IMR-90 (cell line): ENCODE measurements around the gene EVI2A. TPM values are rescaled to one million over a fixed set of nuclear protein-coding genes. Genes with fewer than 3 reads are reported as not detected.
"Not testable (repeated sequence)": the region's sequence is repeated elsewhere in the genome, so short reads cannot be mapped to it uniquely, and the experiment has no call there.

Experiments
- ATAC-seq: fragments of 200-7000 bp; cut with Tn5 transposase; 2 replicates; pipeline ENCODE4 v1.9.1; 2020; ENCODE audit warnings: low read depth, mild to moderate bottlenecking, moderate library complexity
- BruUV-seq: library from RNA; stranded (reverse); fragments of 400-500 nt; replicated peaks from 2 replicates; lab custom pipeline; 2021; lab: Mats Ljungman, UMichigan
- CTCF ChIA-PET: fragments of 300-600 bp; formaldehyde crosslinking; extraction: SDS; loops from one replicate; lab custom pipeline; 2021; ENCODE audit warnings: antibody characterized with exemption; lab: Yijun Ruan, JAX
- POLR2A ChIA-PET: fragments of 300-600 bp; sonication (Branson Sonifier 250); formaldehyde crosslinking; loops from one replicate; lab custom pipeline; 2022; ENCODE audit warnings: antibody characterized with exemption; ENCODE audit not compliant: unreplicated experiment; lab: Charles Lee
- DNase-seq: peaks from one replicate; pipeline ENCODE4 v3.0.0; 2013
- H2AFZ ChIP-seq: replicated peaks from 2 replicates; pipeline ENCODE3; 2013; ENCODE audit warnings: low read length, mild to moderate bottlenecking; ENCODE audit not compliant: poor library complexity
- H2AK5ac ChIP-seq: 2 replicates; pipeline ENCODE4 v1.6.1; 2013; ENCODE audit warnings: low read depth, low read length, inconsistent platforms
- H2AK9ac ChIP-seq: replicated peaks from 2 replicates; pipeline ENCODE3; 2013; ENCODE audit warnings: mild to moderate bottlenecking, low read depth, low read length, moderate library complexity; ENCODE audit not compliant: poor library complexity
- H2BK120ac ChIP-seq: 2 replicates; pipeline ENCODE4 v1.6.1; 2013; ENCODE audit warnings: low read depth, low read length, inconsistent platforms
- H2BK15ac ChIP-seq: 3 replicates; pipeline ENCODE4 v1.6.1; 2013; ENCODE audit warnings: low read depth, low read length, inconsistent platforms
- H2BK20ac ChIP-seq: 2 replicates; pipeline ENCODE4 v1.6.1; 2013; ENCODE audit warnings: low read depth, mild to moderate bottlenecking, inconsistent platforms, low read length, moderate library complexity
- H2BK5ac ChIP-seq: 2 replicates; pipeline ENCODE4 v1.6.1; 2013; ENCODE audit warnings: mild to moderate bottlenecking, low read depth, low read length, inconsistent platforms; ENCODE audit not compliant: poor library complexity, severe bottlenecking
- H3K14ac ChIP-seq: replicated peaks from 2 replicates; pipeline ENCODE4 v1.6.1; 2013; ENCODE audit warnings: low read depth, low read length, inconsistent platforms
- H3K18ac ChIP-seq: 2 replicates; pipeline ENCODE4 v1.6.1; 2013; ENCODE audit warnings: low read depth, low read length, control low read depth
- H3K23ac ChIP-seq: 2 replicates; pipeline ENCODE4 v1.6.1; 2013; ENCODE audit warnings: low read depth, low read length, inconsistent platforms
- H3K27ac ChIP-seq: 2 replicates; pipeline ENCODE4 v1.5.1; 2013; ENCODE audit warnings: mild to moderate bottlenecking, control low read depth, low read length; ENCODE audit not compliant: insufficient read depth
- H3K27me3 ChIP-seq: 2 replicates; pipeline ENCODE4 v1.6.1; 2013; ENCODE audit warnings: low read length; ENCODE audit not compliant: control insufficient read depth, insufficient read depth
- H3K36me3 ChIP-seq: 2 replicates; pipeline ENCODE4 v1.6.1; 2013; ENCODE audit warnings: low read length, mixed read lengths; ENCODE audit not compliant: control insufficient read depth, insufficient read depth
- H3K4ac ChIP-seq: 2 replicates; pipeline ENCODE4 v1.6.1; 2013; ENCODE audit warnings: low read depth, low read length, inconsistent platforms
- H3K4me1 ChIP-seq: 2 replicates; pipeline ENCODE4 v1.6.1; 2013; ENCODE audit warnings: low read length, mixed read lengths; ENCODE audit not compliant: control insufficient read depth, insufficient read depth
- H3K4me2 ChIP-seq: 2 replicates; pipeline ENCODE4 v1.6.1; 2013; ENCODE audit warnings: low read depth, mild to moderate bottlenecking, control low read depth, low read length, moderate library complexity
- H3K4me3 ChIP-seq: 2 replicates; pipeline ENCODE4 v1.5.1; 2013; ENCODE audit warnings: low read depth, mild to moderate bottlenecking, control low read depth, low read length, moderate library complexity; ENCODE audit not compliant: insufficient read depth
- H3K56ac ChIP-seq: 2 replicates; pipeline ENCODE4 v1.6.1; 2013; ENCODE audit warnings: low read length, inconsistent platforms; ENCODE audit not compliant: insufficient read depth; ENCODE audit errors: extremely low read depth
- H3K79me1 ChIP-seq, 2 experiments: 2 replicates each; pipeline ENCODE4 v1.6.1; 2013; ENCODE audit warnings: low read length in 2 of 2, inconsistent platforms in 1 of 2, low read depth in 1 of 2
- H3K9ac ChIP-seq: 2 replicates; pipeline ENCODE4 v1.6.1; 2013; ENCODE audit warnings: low read depth, low read length, control low read depth
- H3K9me1 ChIP-seq: 2 replicates; pipeline ENCODE4 v1.6.1; 2013; ENCODE audit warnings: low read length, inconsistent platforms; ENCODE audit not compliant: insufficient read depth
- H3K9me3 ChIP-seq: 2 replicates; pipeline ENCODE4 v1.6.1; 2013; ENCODE audit warnings: low read length; ENCODE audit not compliant: control insufficient read depth, insufficient read depth
- H4K20me1 ChIP-seq: 2 replicates; pipeline ENCODE4 v1.6.1; 2013; ENCODE audit warnings: low read length, inconsistent platforms; ENCODE audit not compliant: insufficient read depth
- H4K5ac ChIP-seq: 2 replicates; pipeline ENCODE4 v1.6.1; 2013; ENCODE audit warnings: mild to moderate bottlenecking, low read depth, low read length, control low read depth
- H4K8ac ChIP-seq, 2 experiments: 2 replicates each; pipeline ENCODE4 v1.6.1; 2013; ENCODE audit warnings: low read depth in 2 of 2, low read length in 2 of 2, control low read depth in 1 of 2, inconsistent platforms in 1 of 2
- H4K91ac ChIP-seq: 2 replicates; pipeline ENCODE4 v1.6.1; 2013; ENCODE audit warnings: low read depth, low read length, inconsistent platforms; ENCODE audit not compliant: insufficient read depth
- CEBPB ChIP-seq: IDR thresholded peaks from 2 replicates; pipeline ENCODE4 v1.6.1; 2012; ENCODE audit warnings: low read depth, low read length, improper control_type of control experiment
- CHD1 ChIP-seq: IDR thresholded peaks from 2 replicates; pipeline ENCODE4 v1.6.1; 2012; ENCODE audit warnings: low read depth, low read length, improper control_type of control experiment
- RFX5 ChIP-seq: IDR thresholded peaks from 2 replicates; pipeline ENCODE4 v1.8.0; 2012; ENCODE audit warnings: low read depth, mild to moderate bottlenecking, low read length, moderate library complexity
- WGBS, 2 experiments: methylation state at CpG; one replicate each; pipeline versions ENCODE4 v1.1.5 to v1.1.7; 2013; ENCODE audit warnings: missing lambda C conversion rate in 2 of 2; ENCODE audit not compliant: insufficient read length in 1 of 2; ENCODE audit errors: extremely low coverage in 2 of 2; 5-methylcytosine and 5-hydroxymethylcytosine counted together
- dilution Hi-C: fragments of 300-500 bp; cut with HindIII; formaldehyde crosslinking; loops from one replicate; pipeline ENCODE4 v1.14.3; 2018; ENCODE audit warnings: low sequenced_read_pairs; ENCODE audit not compliant: unreplicated experiment
- in situ Hi-C: fragments of 300-500 bp; cut with MboI; formaldehyde crosslinking; loops from 3 replicates; pipeline ENCODE4 v1.14.3; 2019; ENCODE audit warnings: low sequenced_read_pairs, inconsistent platforms, mixed read lengths
- intact Hi-C: fragments of 100-400 bp; cut with micrococcal nuclease; formaldehyde crosslinking; loops from 2 replicates; pipeline ENCODE4 v1.10.0; 2022
- polyA plus RNA-seq, 3 experiments: library from polyadenylated mRNA; depleted of rRNA; stranded (reverse); fragments of >200 nt; gene quantifications; 2 replicates each; pipeline ENCODE4 v1.2.3, GENCODE V29; 2012; ENCODE audit warnings: low replicate concordance in 1 of 3
- total RNA-seq: library from RNA; depleted of rRNA; stranded (reverse); fragments of >200 nt; gene quantifications from 2 replicates; pipeline ENCODE4 v1.2.3, GENCODE V29; 2012

Gene EVI2A
- total and polyA plus RNA-seq, 2 of the 4 experiments (the other 2 are of a cell fraction) = 0.50 to 0.90 TPM

DNA sequence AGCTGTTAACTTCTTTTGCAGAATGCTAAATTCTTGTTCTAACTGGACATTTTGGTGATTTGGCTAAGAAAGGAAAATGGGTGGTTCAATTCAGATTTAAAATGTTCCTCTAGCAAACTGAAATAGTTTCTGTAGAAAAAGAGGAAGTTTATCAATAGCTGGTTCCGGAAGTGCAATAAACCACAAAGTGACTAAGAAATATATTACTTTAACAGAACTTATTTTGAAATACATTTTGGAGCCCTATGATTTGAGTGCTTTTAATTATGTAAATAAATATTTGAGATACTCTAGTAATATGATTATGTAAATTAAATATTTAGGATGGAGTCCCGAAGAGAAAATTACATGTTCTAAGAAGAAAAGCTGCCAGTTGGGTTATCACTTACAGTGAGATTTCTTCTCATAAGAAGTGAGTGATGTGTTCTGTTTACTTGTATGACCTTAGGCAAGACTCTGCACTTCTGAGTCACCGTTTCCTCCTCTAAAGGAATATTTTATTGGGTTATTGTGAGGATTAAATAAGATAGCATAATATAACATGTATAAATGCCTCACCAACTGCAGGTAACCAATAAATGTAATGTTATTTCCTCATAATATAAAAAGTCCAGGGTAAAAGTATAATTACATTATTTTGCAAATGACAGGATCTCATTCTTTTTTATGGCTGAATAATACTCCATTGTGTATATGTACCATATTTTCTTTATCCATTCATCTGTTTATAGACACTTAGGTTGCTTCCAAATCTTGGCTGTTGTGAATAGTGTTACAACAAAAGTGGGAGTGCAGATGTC, 7.2 kb downstream of the EVI2A start, which contains the start of gene EVI2B:
TSS of gene EVI2B (minus strand) at position 73 of the 800 bp plus-strand sequence. CDS start 8,445 bp downstream, outside the sequence.
- Histone ChIP-seq H4K8ac (peak within 1 kb of the TSS in 1 of 2 experiments; percentile 16; a peak in 1 of 4 replicates), H3K4ac (no peak within 1 kb of the TSS; the same call in 1 of the 2 replicates), H3K4me1 (peaks cover 2% of the 10 kb centered on the region; the same call in 1 of the 2 replicates), H4K5ac (no peak within 1 kb of the TSS), H3K36me3 (no peaks in the 10 kb centered on the region; the same call in 1 of the 2 replicates), H3K9ac (no peak within 1 kb of the TSS), H3K27me3 (no peaks in the 10 kb centered on the region), H3K9me1 (no peaks in the 10 kb centered on the region; the same call in 1 of the 2 replicates), H3K4me3 (no peak within 1 kb of the TSS), H2BK15ac (peak within 1 kb of the TSS; percentile 9; the same call in 1 of the 3 replicates), H2BK5ac (no peak within 1 kb of the TSS), H2AK5ac (0 out of 2 replicates have a peak within 1 kb of the TSS, but pooled peaks have one; percentile 28), H3K56ac (no peak within 1 kb of the TSS), H3K4me2 (peak within 1 kb of the TSS; percentile 65; the same call in 1 of the 2 replicates), H3K9me3 (no peaks in the 10 kb centered on the region), H3K27ac (no peak within 1 kb of the TSS), H4K20me1 (no peaks in the 10 kb centered on the region; the same call in 1 of the 2 replicates), H2AFZ (no peak within 1 kb of the TSS), H2BK120ac (no peak within 1 kb of the TSS), H3K79me1 (peaks cover 5 to 32% of the 10 kb centered on the region in 2 experiments; a peak in 3 of 4 replicates), H3K23ac (no peak within 1 kb of the TSS; the same call in 1 of the 2 replicates), H4K91ac (no peak within 1 kb of the TSS), H2BK20ac (peak within 1 kb of the TSS; percentile 45; the same call in 1 of the 2 replicates), H3K14ac (0 out of 2 replicates have a peak within 1 kb of the TSS, but pooled peaks have one; percentile 21), H2AK9ac (no peak within 1 kb of the TSS), H3K18ac (no peak within 1 kb of the TSS)
- in situ Hi-C loops = no loop called here
- CTCF ChIA-PET = no interaction called here
- dilution Hi-C loops = no loop called here
- WGBS, 2 experiments = no CpG with 5 or more reads among the region's 3 CpGs
- DNase-seq (peak; percentile 64), ATAC-seq (peak; percentile 62)
- intact Hi-C loops = no loop called here
- TF ChIP-seq RFX5 (no peak), CHD1 (no peak), CEBPB (peak; percentile 77; the same call in 1 of the 2 replicates)
- BruUV-seq = no TSS peak
- POLR2A ChIA-PET = no interaction called here

DNA sequence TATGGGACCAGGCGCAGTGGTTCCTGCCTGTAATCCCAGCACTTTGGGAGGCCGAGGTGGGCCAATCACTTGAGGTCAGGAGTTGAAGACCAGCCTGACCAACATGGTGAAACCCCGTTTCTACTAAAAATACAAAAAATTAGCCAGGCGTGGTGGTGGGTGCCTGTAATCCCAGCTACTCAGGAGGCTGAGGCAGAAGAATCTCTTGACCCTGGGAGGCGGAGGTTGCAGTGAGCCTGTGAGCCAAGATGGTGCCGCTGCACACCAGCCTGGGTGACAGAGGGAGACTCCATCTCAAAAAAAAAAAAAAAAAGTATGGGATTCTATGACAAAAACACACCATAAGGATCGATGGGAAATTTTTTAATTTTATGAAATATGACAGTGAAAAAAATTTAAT, 9.2 kb downstream of the EVI2A start:
- H3K14ac ChIP-seq, H3K4me1 ChIP-seq, H4K20me1 ChIP-seq, H4K91ac ChIP-seq, H4K5ac ChIP-seq, H3K4ac ChIP-seq, H3K9me1 ChIP-seq, CTCF ChIA-PET, BruUV-seq, H2BK20ac ChIP-seq, H3K56ac ChIP-seq, H3K27ac ChIP-seq, intact Hi-C loops, H2BK15ac ChIP-seq, H2AFZ ChIP-seq, H3K9me3 ChIP-seq, H3K4me2 ChIP-seq, H3K9ac ChIP-seq, H3K18ac ChIP-seq, H2BK120ac ChIP-seq, H2AK5ac ChIP-seq, in situ Hi-C loops, H3K23ac ChIP-seq, H3K4me3 ChIP-seq, dilution Hi-C loops, H3K36me3 ChIP-seq, H2AK9ac ChIP-seq, H3K27me3 ChIP-seq, H2BK5ac ChIP-seq, DNase-seq, ATAC-seq, H4K8ac ChIP-seq: not testable (repeated sequence)
- H3K79me1 ChIP-seq = peaks cover 11 to 33% of the 10 kb centered on the region in 2 experiments; a peak in 3 of 4 replicates
- 100% methylated on average over 1 of the region's 7 CpGs; no CpG with 5 or more reads in 1 of the 2 experiments for WGBS, 2 experiments
- POLR2A ChIA-PET = interaction anchor here (0.6 kb wide), 1 partner anchor 13 kb away, joined by 4 read pairs; no protein-coding TSS in a partner anchor
